ENCODE results near the gene NRG2. TPM values are rescaled to one million over a fixed set of nuclear protein-coding genes. Genes with fewer than 3 reads are reported as not detected.

Gene NRG2
- total and polyA plus RNA-seq, 12 donors = 1.8 to 16.7 (median 8.4) TPM

DNA sequence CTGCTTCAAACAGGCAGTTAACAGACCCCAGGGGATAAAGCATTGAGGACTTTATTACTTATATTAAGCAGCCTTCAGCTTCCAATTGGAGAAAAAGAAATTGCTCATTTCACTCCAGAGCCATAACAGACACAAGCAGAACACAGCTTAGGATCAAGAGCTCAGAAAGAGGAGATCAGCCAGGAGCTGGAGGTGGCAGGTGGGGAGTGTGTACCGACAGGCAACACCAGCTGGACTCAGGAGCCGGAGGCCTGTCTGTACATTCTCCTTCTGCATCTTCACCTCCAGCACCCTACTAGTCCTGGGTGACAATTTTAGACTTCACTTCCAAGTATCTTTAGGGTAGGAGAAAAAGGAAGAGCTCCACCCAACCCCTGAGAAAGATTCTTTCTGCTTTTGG lies 35.8 kb downstream of the NRG2 start:
- H3K27ac ChIP-seq = no peak overlapping the region
- H3K9me3 ChIP-seq (replicated peaks in 1 of 3) = no peaks in the 10 kb centered on the region
- H3K4me1 ChIP-seq (replicated peaks in 1 of 2) = no peaks in the 10 kb centered on the region
- intact Hi-C loops (cut with DNase I) = no loop called here
- DNase-seq = no peak
- H3K4me3 ChIP-seq = no peak overlapping the region
- no peaks in the 10 kb centered on the region for H3K27me3 ChIP-seq
- no peaks in the 10 kb centered on the region for H3K36me3 ChIP-seq (replicated peaks in 1 of 2)
- 78 to 96% (median 94%) methylated on average over 2 of the region's 2 CpGs for WGBS, 4 donors
- TF ChIP-seq, protein P1, sequence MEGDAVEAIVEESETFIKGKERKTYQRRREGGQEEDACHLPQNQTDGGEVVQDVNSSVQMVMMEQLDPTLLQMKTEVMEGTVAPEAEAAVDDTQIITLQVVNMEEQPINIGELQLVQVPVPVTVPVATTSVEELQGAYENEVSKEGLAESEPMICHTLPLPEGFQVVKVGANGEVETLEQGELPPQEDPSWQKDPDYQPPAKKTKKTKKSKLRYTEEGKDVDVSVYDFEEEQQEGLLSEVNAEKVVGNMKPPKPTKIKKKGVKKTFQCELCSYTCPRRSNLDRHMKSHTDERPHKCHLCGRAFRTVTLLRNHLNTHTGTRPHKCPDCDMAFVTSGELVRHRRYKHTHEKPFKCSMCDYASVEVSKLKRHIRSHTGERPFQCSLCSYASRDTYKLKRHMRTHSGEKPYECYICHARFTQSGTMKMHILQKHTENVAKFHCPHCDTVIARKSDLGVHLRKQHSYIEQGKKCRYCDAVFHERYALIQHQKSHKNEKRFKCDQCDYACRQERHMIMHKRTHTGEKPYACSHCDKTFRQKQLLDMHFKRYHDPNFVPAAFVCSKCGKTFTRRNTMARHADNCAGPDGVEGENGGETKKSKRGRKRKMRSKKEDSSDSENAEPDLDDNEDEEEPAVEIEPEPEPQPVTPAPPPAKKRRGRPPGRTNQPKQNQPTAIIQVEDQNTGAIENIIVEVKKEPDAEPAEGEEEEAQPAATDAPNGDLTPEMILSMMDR (IDR thresholded peaks at IDR 0.05) = no peak
- no peak for TF ChIP-seq POLR2A (IDR thresholded peaks at IDR 0.05)

DNA sequence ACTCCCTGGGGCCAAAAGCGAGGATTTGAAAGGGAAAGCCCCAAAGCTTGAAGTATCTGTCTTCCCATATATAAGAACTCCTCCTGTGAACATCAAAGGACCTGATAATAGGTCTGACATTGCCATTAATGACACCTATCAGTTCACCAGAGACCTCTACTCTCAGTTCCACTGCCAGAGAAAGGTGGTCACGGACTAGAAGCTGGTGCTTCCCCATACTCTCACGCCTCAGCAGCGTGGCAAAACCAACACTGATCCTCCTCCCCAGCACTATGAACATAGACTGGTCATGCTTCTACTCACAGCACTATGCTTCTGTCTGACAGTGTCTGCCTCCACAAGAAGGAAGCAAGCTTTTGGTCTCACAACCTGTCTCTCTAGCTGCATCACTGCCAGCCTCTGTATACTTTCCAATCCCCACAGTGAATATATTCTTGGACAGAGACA lies 37.9 kb downstream of the NRG2 start:
- no peak for DNase-seq
- Histone ChIP-seq H3K36me3 (replicated peaks in 1 of 2) (no peaks in the 10 kb centered on the region), H3K4me1 (replicated peaks in 1 of 2) (peaks cover 0 to 2% of the 10 kb centered on the region in 2 donors), H3K27me3 (no peaks in the 10 kb centered on the region), H3K4me3 (no peak overlapping the region), H3K9me3 (replicated peaks in 1 of 3) (no peaks in the 10 kb centered on the region), H3K27ac (no peak overlapping the region)
- intact Hi-C loops (cut with DNase I) = no loop called here
- 80 to 91% (median 86%) methylated on average over 4 of the region's 4 CpGs for WGBS, 4 donors
- no peak for TF ChIP-seq POLR2A (IDR thresholded peaks at IDR 0.05)
- TF ChIP-seq, protein P1 (IDR thresholded peaks at IDR 0.05) = no peak

DNA sequence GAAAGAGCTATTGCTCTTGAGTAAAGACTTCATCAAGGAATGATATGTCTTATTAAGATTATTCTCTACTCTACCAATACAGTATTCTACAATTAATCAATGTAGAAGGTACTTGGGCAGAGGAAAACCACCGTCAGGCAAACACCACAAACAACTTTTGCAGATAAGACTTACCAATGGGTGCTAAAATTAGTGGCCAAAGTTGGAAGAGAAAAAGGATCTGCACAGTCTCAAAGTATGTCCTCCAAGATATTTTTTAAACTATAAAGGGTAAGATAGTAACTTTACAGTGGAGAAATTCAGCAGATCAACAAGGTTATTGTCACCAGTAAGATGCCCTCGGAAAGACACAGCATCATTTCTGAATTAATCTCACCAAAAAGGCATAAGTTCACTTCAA lies 38.9 kb downstream of the NRG2 start:
- Histone ChIP-seq H3K27ac (no peak overlapping the region), H3K4me3 (no peak overlapping the region), H3K36me3 (replicated peaks in 1 of 2) (no peaks in the 10 kb centered on the region), H3K27me3 (no peaks in the 10 kb centered on the region), H3K4me1 (replicated peaks in 1 of 2) (peaks cover 0 to 4% of the 10 kb centered on the region in 2 donors), H3K9me3 (replicated peaks in 1 of 3) (no peaks in the 10 kb centered on the region)
- WGBS, 4 donors = 83 to 87% (median 85%) methylated on average over 2 of the region's 2 CpGs
- no peak for TF ChIP-seq POLR2A (IDR thresholded peaks at IDR 0.05)
- TF ChIP-seq, protein P1 (IDR thresholded peaks at IDR 0.05) = no peak
- intact Hi-C loops (cut with DNase I) = no loop called here
- no peak for DNase-seq

DNA sequence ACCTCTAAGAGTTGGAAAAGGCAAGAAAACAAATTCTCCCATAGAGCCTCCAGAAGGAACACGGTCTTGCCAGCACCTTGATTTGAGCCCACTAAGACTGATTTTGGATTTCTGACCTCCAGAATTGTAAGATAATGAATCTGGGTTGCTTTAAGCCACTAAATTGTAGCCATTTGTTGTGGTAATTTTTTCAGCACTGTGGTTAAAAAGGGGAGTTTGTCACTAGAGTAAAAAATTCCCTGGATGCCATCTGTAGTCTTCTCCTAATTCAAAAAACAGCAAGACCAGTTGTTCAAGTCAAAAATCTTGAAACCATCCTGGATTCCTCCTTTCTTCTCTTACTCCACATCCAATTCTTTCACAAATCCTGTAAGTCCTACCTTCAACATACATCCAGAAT lies 39.6 kb downstream of the NRG2 start:
- intact Hi-C loops (cut with DNase I) = no loop called here
- H3K27ac ChIP-seq = no peak overlapping the region
- H3K9me3 ChIP-seq (replicated peaks in 1 of 3) = no peaks in the 10 kb centered on the region
- no peak for TF ChIP-seq POLR2A (IDR thresholded peaks at IDR 0.05)
- TF ChIP-seq, protein P1 (IDR thresholded peaks at IDR 0.05) = no peak
- no peak overlapping the region for H3K4me3 ChIP-seq
- DNase-seq = no peak
- 88 to 93% (median 90%) methylated on average over 1 of the region's 1 CpG for WGBS, 4 donors
- peaks cover 0 to 4% of the 10 kb centered on the region in 2 donors for H3K4me1 ChIP-seq (replicated peaks in 1 of 2)
- H3K27me3 ChIP-seq = no peaks in the 10 kb centered on the region
- H3K36me3 ChIP-seq (replicated peaks in 1 of 2) = no peaks in the 10 kb centered on the region

Measured in adrenal gland (tissue), 12 donors.